AG09319 (cell line): ENCODE measurements around the gene SCAPER.
A peak's percentile ranks its signal among the peaks of the same experiment; 100 is the strongest.

Experiments
- DNase-seq: peaks from one replicate; pipeline ENCODE4 v3.0.0-alpha.2; 2010; ENCODE audit warnings: low read depth; ENCODE audit errors: extremely low read depth
- TF ChIP-seq, protein P1 (sequence below): IDR thresholded peaks from 2 replicates; pipeline ENCODE4 v1.5.1; 2011; ENCODE audit warnings: low read depth, mild to moderate bottlenecking, inconsistent platforms, low read length, moderate library complexity

The SCAPER gene

DNA sequence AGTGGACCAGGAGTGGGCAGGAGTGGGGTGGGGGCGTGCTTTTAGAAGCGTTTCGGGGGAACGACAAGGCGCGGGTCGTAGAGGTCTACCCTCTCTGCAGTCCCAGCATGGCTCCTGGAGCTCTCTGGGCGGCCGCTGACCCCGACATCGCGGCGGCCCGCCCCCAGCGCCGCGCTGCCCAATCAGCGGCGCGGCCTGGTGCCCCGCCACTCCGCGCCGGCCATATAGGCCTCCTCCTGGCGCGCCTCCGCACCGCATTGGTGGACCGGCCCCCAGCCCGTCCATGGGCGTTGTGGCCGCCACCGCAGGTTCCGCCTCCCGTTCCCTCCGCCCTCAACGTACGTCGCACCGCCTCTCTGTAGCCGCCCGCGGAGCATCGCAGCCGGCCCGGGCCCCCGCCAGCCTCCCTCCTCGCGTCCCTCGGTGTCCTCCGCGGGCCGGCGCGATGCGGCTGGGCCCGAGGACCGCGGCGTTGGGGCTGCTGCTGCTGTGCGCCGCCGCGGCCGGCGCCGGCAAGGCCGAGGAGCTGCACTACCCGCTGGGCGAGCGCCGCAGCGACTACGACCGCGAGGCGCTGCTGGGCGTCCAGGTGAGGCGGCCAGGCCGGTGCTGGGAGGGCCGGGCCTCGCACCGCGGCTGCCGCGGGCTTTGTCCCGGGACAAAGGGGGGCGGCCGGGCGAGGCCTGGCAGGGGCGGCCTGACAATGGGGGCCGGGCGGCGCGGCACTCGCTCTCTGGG lies 26.4 kb upstream of the SCAPER start, which contains the start of gene RCN2:
Gene RCN2 (plus strand): TSS at position 353 of the 738 bp plus-strand sequence. CDS start 93 bp downstream, at position 446.
- DNase-seq: peak; percentile 81
- TF ChIP-seq, protein P1, sequence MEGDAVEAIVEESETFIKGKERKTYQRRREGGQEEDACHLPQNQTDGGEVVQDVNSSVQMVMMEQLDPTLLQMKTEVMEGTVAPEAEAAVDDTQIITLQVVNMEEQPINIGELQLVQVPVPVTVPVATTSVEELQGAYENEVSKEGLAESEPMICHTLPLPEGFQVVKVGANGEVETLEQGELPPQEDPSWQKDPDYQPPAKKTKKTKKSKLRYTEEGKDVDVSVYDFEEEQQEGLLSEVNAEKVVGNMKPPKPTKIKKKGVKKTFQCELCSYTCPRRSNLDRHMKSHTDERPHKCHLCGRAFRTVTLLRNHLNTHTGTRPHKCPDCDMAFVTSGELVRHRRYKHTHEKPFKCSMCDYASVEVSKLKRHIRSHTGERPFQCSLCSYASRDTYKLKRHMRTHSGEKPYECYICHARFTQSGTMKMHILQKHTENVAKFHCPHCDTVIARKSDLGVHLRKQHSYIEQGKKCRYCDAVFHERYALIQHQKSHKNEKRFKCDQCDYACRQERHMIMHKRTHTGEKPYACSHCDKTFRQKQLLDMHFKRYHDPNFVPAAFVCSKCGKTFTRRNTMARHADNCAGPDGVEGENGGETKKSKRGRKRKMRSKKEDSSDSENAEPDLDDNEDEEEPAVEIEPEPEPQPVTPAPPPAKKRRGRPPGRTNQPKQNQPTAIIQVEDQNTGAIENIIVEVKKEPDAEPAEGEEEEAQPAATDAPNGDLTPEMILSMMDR: no peak

DNA sequence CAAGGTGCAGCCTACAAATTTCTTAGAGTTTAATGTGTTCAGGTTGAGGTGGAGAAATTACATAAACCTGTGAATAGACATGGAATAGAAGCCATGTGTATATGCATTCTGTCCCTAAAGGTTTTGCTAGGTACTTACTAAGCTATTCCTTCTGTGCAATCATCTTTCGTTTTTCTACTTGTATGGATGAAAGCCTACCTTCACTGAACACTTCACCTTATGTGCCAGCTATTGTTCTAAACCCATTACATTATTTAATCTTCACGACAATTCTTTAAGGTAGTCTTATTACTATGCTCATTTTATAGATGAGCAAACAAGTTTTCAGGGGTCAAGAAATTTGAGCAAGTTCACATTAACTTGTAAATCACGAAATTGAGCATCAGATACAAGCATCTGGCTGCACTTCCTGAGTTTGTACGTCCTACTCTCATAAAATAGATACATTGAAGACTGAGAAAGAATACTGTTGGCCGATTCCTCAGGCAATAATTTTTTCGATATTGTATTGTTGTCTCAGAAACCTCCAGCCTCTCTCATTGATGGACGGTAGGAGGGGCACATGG lies 25.8 kb upstream of the SCAPER start:
- no peak for DNase-seq
- TF ChIP-seq, protein P1: no peak

DNA sequence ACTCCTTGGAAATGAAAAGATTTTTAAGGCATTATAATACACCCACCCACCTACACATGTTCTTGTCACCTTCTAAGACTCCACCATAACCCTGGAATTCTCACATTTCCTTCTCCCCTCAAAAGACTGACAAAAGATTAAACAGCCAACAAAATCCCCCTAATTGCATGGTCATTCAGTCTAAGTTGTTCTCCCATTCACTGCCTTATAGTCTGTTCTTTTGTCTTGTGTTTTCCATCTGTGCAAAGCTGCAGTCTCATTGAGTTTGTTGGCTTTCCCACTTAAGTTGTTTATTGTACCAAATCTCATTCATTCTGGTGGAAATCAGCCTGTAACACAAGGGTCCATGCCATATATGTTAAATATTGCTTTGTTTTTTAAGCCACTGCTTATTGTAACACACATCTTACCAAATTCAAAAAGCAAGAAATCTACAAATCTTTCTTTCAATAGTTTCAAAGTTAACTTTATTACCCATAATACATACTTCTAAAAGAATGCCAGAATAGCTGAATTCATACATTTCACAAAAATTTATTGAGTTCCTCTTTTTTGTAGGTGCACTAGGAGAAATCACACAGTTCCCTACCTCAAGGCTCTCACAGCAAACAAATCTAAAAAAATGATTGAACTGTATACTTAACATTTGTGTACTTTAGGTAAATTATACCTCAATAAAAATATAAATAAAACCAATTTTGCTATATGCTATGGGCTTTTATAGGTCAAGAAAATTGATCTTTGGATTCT lies 24.0 kb upstream of the SCAPER start:
- TF ChIP-seq, protein P1: no peak
- DNase-seq: no peak

DNA sequence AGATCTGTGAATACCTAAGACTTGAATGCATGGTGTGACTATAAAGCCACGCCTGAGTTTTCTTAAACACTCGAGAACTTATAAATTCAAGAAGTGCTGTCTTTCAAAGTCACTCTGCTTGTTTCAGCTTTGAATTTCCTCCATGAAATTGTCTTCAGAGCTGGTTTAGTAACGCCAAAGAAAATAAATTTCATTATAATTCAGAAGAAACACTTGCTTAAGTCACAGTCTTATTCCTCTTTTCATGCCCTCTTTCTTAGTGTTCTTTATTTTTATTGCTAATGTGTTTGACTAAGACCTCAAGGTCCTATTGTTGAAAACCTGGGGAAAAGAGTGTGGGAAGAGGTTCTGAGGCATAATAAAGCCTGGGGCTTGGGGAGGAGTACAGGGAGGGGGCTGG lies 23.1 kb upstream of the SCAPER start:
- DNase-seq: no peak
- TF ChIP-seq, protein P1: no peak

DNA sequence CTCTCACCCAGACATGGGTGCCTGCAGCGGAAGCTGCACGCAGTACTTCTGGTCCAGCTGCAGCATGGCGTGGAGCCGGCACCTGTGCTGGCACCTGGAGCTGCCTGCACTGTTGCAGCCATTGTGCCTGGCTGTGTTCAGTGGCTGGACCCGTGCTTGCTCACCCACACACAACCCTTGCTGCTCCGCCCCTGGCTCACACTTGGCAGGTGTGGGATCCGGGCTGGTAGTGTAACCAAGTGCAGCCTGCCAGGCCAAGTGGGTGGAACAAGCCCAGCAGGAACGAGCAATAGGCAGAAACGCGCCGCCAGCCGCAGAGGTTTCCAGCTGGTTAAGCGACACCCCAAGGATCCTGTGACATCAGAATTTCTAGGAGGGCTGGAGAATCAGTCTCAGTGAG lies 11.2 kb upstream of the SCAPER start:
- TF ChIP-seq, protein P1: no peak
- no peak for DNase-seq

DNA sequence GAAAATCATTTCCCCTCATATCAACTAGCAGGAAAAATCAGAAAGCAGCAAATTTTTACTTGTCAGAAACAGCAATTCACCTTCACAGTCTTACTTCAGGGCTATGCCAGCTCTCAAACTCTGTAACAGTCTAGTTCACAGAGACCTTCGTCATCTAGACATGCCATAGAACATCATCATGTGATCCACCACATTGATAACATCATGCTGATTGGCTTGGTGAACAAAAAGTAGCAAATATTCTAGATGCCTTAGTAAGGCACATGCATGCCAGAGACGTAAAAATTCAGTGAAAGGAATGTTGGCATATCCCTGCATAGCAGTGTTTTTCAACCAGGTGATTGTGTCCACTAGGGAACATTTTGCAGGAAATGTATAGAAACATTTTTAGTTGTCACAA lies 8.6 kb upstream of the SCAPER start:
- DNase-seq: no peak
- TF ChIP-seq, protein P1: no peak

DNA sequence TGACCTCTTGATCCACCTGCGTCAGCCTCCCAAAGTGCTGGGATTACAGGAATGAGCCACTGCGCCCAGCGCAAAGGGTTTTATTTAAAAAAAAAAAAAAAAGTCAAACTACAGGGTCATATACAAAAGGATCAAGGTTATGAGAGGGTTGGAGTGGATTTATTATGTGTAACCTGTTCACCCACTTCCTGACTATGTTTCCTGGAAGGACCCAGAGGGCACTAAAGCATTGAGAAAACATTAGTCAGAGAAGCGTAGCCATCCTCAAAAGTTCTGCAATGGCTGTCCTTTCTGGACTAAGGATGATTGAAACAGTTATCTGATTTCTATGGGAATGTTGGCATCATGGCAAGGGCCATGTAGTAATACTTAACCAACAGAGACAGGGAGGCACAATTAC lies 7.3 kb upstream of the SCAPER start:
- TF ChIP-seq, protein P1: no peak
- DNase-seq: no peak
